GM18951 (cell line): ENCODE measurements around the gene SSPN.

ENCODE experiments used
- POLR2A ChIP-seq: IDR thresholded peaks from 4 replicates; pipeline ENCODE4 v1.6.1; 2011; ENCODE audit warnings: mild to moderate bottlenecking; ENCODE audit not compliant: insufficient read length, insufficient read depth; ENCODE audit errors: extremely low read depth
- in situ Hi-C: fragments of 300-500 bp; cut with MboI; formaldehyde crosslinking; loops from one replicate; pipeline ENCODE4 v1.12.0; 2022; ENCODE audit warnings: low sequenced_read_pairs, mixed read lengths, inconsistent platforms; ENCODE audit not compliant: unreplicated experiment

Gene SSPN

DNA sequence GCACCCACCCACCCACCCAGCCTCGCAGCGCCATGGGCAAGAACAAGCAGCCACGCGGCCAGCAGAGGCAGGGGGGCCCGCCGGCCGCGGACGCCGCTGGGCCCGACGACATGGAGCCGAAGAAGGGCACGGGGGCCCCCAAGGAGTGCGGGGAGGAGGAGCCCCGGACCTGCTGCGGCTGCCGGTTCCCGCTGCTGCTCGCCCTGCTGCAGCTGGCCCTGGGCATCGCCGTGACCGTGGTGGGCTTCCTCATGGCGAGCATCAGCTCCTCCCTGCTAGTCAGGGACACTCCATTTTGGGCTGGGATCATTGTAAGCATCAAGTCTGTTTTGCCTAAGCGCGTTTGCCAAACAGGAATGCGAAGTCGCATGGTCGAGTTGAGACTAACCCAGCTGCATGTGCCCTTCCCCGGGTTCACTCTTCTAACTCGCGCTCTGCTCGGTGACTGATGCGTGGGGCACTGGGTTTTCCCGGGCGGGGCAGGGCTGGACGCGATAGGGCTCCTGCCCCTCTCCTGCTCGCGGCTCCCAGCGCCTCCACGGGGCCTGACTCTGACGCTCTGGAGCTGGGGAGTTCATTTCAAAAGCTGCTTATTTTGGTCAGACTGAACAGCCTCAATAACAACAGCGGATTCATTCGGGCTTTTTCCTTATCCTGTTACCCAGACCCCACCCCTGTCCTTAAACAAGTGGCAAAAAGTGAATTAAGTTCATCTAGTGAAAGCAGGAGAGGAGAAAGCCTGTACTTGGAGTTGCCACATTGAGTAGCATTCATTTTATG lies 458 bp downstream of the SSPN start:
- in situ Hi-C loops: no loop called here
- no peak for TF ChIP-seq POLR2A

DNA sequence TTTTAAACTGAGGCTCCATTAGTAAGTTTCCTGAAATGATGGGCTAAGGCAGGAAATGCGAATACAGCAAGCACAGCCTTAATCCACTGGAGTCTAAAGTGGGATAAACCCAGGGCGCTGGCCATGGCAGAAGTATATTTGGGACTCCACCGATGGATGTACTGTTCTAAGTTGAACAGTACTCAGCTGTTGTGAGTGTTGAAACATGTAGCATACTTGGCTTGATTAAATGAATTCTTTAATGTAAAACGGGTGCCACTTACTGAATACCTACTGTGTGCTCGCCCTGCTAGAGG lies 996 bp downstream of the SSPN start:
- in situ Hi-C loops: no loop called here
- TF ChIP-seq POLR2A: no peak

DNA sequence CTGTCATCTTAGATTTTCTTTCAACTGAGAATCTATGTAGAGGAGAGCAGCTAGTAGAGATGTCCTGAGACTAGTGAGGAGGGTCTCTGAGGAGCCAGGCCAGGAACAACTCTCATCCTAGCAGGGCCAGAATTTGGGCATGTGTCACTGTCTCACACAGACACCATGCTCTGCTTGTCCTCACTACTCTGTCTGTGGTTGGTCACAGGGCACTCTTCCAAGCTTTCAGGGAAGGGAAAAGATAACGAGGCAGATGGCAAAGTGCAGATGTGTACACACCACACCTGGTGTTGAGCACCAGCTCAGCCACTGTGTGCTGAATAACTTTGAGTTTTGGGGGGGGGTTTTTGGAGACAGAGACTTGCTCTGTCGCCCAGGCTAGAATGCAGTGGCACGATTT lies 2.5 kb downstream of the SSPN start:
- TF ChIP-seq POLR2A: no peak
- in situ Hi-C loops: no loop called here

DNA sequence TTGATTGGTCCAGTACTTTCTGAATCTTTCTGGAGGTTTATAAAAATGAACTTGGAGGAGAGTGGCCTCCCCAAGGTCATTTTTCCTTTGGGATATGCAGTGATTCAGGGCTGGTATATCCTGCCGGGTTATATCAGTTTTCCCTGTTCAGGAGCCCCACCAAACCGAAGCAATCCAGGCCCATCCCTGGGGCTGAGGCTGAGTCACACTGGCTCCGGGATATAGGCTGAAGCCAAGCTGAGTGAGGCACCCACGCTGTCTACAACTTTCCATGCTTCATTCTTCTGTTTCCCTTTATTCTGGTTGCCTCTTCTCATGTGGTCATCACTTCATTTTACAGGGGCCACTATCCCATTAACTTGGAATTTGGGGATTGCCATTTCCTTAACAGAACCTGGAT lies 3.4 kb downstream of the SSPN start:
- TF ChIP-seq POLR2A: no peak
- in situ Hi-C loops: no loop called here

DNA sequence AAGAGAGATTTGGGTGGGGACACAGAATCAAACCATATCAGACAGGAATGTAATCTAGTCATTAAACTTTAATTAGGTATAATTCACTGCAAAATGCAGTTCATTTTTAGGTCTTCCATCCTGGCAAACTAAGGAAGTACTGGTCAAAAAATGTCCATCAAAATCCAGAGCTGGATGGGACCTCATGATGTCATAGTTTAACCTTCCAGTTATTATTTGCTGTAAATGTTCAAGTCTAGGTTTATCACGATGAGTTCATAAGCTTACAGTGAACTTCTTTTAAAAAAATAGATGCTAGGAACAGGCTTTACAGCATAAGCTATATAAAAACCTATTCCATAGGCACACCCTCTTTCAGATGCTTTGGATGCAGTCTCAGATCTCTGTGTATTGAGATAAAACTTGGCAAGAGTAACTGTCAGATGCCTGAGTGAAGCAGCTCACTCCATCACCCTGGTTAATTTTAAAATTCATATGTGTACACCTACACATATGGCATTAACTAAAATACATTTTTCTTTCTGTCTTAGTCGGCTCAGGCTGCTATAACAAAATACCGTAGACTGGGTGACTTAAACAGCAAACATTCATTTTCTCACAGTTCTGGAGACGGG lies 7.9 kb downstream of the SSPN start:
- TF ChIP-seq POLR2A: no peak
- in situ Hi-C loops: no loop called here

DNA sequence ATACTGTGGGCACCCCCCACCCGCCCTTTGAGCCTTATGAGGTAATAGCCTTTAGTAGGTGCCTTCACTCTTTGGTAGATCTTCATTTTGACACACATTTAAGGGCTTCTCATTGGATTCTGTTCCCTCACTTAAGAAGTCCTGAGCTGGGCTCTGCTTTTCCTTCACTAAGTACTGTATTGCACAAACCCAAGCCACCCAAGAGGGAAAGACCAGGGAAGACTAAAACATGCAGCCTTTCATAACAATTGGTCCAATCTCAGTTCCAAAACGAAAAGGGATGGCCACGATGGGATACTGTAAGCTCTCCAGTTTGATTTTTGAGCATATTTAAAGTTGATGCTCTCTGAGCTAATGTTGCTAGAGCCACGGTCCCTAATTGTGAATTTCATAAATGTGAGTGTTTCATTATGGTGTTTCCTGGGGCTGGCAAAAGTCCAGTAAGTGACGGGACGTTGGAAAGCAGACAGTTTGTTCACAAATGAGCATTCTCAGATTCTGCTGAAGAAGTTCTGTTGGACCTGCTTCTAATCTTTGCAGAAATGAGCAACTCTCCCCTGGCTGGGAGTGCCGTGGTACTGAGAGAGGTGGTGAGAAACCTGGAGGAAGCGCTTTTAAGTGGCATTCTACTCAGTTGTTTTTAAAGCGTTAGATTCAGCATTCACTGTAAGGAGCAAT lies 9.4 kb downstream of the SSPN start:
- in situ Hi-C loops: no loop called here
- no peak for TF ChIP-seq POLR2A

DNA sequence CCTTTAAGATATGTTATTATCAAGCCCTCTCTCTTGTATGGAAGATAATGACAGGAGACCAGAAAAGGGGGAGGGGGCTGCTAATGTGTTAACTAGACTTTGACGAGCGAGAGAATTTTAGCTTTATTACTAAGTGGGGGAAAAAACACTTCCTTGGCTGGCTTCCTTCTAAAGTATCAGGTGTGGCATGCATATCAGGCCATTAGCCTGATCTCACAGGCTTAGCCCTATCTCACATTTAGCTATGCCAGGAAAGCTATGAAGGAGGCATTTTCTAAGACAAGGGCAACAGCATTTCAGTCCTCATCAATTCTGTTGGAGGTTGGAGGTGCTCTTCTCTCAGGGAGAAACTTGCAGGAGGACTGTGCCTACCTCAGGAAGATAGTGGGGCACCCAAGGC lies 9.9 kb downstream of the SSPN start:
- no peak for TF ChIP-seq POLR2A
- in situ Hi-C loops: no loop called here

DNA sequence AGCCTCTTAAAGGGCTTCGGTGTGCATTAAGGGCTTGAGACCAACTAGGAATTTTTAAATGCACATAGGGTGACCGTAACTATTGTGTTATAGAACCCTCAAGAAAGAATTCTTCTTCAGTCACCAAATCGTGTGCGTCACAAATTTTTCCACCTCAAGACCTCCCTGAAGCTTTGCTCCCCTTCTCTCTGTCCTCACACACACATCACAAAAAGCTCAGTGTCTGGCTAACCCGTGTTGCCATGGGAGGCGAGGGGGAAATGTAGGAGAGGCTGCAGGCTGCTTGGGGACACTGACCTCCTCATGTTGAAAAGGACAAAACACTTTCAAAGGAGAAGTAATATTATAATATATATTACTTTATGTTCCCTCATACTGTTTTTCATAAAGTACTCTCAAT lies 10.6 kb downstream of the SSPN start:
- TF ChIP-seq POLR2A: no peak
- in situ Hi-C loops: no loop called here

DNA sequence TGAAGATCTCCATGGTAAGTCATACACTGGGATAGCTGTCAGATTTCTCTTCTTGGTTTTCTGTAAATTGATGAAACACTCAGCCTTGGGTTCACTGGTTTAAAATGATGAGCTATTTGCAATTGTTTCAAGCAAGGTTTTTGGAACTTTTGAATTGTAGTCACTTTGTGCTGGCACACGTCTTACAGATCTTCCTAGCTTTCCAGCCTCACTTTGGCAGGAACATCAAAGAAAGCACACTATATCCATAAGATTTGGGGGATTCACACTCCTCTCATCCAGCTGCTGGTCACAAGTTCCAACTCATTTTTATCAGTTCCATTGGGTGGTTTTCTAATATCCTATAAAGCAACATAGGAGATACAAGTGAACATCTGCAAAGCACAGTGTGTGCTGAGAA lies 16.0 kb downstream of the SSPN start:
- in situ Hi-C loops: no loop called here
- TF ChIP-seq POLR2A: no peak

DNA sequence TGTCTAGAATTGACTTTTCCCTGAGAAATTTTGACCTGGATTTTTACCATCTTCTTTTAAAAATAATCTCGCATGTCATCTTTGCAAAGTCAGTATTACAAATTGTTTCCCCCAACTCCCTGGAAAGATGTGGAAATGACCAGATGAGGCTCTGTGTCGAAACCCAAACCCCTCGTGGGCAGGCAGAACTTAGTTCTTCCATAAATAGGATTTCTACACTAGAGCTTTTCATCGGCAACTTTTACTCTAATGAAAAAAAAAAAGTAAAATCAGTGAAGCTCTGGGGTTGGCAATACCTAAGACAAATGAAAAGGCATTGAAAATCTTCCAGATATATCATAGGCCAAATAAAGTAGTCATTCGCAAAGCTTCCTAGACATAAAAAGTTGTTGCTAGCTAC lies 17.0 kb downstream of the SSPN start:
- in situ Hi-C loops: no loop called here

DNA sequence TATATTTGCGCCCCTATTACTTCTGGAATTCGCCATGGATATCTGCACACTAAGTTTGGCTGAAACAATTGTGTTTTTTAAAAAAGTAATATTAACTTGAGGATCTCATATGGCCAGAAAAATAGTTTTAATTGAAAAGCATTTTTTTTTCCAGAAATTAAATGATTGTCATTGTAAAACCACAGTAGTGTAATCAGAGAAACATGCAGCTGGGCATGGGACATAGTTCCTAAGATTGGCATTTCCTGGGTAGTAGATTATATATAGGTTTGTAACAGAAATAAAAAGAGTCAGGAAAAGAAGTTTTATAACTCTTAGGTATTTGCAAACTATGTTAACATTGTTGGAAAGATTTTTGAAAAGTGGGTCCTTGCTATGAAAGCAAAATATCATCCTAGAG lies 17.6 kb downstream of the SSPN start:
- TF ChIP-seq POLR2A: no peak
- in situ Hi-C loops: no loop called here

More for the DNA sequence above, 17.0 kb downstream of the SSPN start:
- TF ChIP-seq POLR2A: no peak

DNA sequence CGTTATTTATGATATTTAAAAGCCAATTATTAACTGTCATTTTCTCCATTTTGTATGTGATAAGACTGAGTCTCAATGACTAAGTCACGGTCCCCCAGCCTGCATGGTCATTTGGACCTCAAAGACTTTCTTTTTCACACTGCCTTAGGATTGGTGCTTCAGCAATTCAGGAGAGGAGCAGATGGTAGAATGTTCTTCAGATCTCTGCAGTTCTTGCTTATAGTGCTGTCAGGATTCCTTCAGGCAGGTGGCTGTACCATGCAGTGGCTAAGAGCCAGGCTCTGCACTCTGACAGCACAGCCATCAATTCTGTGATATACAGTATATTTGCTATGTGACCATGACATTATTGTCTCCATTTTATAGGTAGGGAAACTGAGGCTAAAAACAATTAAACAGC lies 18.7 kb downstream of the SSPN start:
- no peak for TF ChIP-seq POLR2A
- in situ Hi-C loops: no loop called here

DNA sequence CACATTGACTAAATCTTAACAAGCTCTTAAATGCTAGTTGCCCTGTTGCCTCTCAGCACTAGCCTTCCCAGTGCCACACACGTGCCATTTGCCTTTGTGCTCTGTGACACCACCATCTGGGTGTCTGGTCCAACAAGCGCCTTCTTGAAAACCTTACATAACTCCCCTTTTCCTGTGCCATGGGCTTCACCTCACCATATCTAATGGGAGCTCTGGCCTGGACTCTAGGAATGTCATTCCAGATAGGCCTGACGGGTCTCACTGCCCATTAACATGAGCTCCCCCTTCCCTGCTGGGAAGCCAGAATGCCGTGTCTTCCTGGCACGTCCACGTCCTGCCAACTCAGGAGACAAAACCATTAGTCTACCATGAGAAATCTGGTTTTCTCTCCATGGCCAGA lies 24.4 kb downstream of the SSPN start:
- in situ Hi-C loops: no loop called here
- TF ChIP-seq POLR2A: no peak

DNA sequence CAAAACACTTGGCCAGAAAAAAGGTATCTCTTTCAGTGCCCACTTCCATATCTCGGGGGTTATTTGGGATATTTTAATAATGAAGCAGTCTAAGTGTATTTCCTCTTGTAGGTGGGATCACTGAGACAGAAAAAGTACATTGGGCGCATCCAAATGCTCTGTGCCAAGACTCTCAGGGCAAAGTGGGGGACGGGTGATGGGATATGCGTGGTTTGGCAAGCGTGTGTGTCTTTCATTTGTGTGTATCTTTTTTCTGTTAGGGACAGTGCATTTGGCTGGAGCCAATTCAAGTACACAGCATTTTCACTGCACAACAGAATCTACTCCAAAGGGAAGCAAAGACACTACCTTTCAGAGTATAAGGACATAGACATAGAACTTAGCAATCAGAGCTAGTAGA lies 29.3 kb downstream of the SSPN start:
- no peak for TF ChIP-seq POLR2A
- in situ Hi-C loops: no loop called here
